Endodermal cell (in vitro differentiated cells): Measurements from ENCODE around the gene CCDC102A. TPM values are rescaled to one million over a fixed set of nuclear protein-coding genes. Genes with fewer than 3 reads are reported as not detected.
A peak's percentile ranks its signal among the peaks of the same experiment; 100 is the strongest.

Source experiments
- DNase-seq: peaks from one replicate; pipeline ENCODE4 v3.0.0-alpha.2; 2017
- H3K27ac ChIP-seq: 2 replicates; pipeline ENCODE4 v1.5.1; 2013; ENCODE audit warnings: mild to moderate bottlenecking, low read depth, low read length, moderate library complexity
- H3K27me3 ChIP-seq: 2 replicates; pipeline ENCODE4 v1.6.1; 2013; ENCODE audit warnings: mild to moderate bottlenecking, low read length, moderate library complexity; ENCODE audit not compliant: insufficient read depth, control insufficient read depth, poor library complexity, severe bottlenecking
- H3K36me3 ChIP-seq: 2 replicates; pipeline ENCODE4 v1.7.0; 2013; ENCODE audit warnings: mild to moderate bottlenecking, low read length, moderate library complexity; ENCODE audit not compliant: control insufficient read depth, insufficient read depth
- H3K4me1 ChIP-seq: one replicate; pipeline ENCODE4 v1.7.0; 2013; ENCODE audit warnings: low read length; ENCODE audit not compliant: control insufficient read depth, insufficient read depth
- H3K4me3 ChIP-seq: 2 replicates; pipeline ENCODE4 v1.5.1; 2013; ENCODE audit warnings: mild to moderate bottlenecking, low read length, moderate library complexity
- H3K9ac ChIP-seq: 2 replicates; pipeline ENCODE4 v1.6.1; 2013; ENCODE audit warnings: mild to moderate bottlenecking, low read length, moderate library complexity; ENCODE audit not compliant: poor library complexity, severe bottlenecking; ENCODE audit errors: extremely low read depth
- H3K9me3 ChIP-seq: 2 replicates; pipeline ENCODE4 v1.6.1; 2013; ENCODE audit warnings: mild to moderate bottlenecking, low read length, moderate library complexity; ENCODE audit not compliant: control insufficient read depth
- H3K27ac Mint-ChIP-seq: 2 replicates; pipeline ENCODE4 v1.8.0; 2020; ENCODE audit warnings: mixed read lengths
- H3K27me3 Mint-ChIP-seq: 2 replicates; pipeline ENCODE4 v1.8.0; 2021; ENCODE audit warnings: mild to moderate bottlenecking, mixed read lengths; ENCODE audit not compliant: insufficient read depth
- H3K36me3 Mint-ChIP-seq: 2 replicates; pipeline ENCODE4 v1.8.0; 2020; ENCODE audit warnings: low read depth, mixed read lengths
- H3K4me1 Mint-ChIP-seq: 2 replicates; pipeline ENCODE4 v1.8.0; 2020; ENCODE audit warnings: mixed read lengths
- H3K4me3 Mint-ChIP-seq: 2 replicates; pipeline ENCODE4 v1.8.0; 2020; ENCODE audit warnings: mild to moderate bottlenecking, moderate library complexity, mixed read lengths
- H3K9me3 Mint-ChIP-seq: 2 replicates; pipeline ENCODE4 v1.8.0; 2020; ENCODE audit warnings: mild to moderate bottlenecking, mixed read lengths
- WGBS, 2 experiments: methylation state at CpG; one replicate each; pipeline versions ENCODE4 v1.1.5 to v1.1.7; 2013; ENCODE audit warnings: missing lambda C conversion rate in 2 of 2, mixed read lengths in 1 of 2; ENCODE audit not compliant: insufficient coverage in 1 of 2, insufficient read length in 1 of 2; 5-methylcytosine and 5-hydroxymethylcytosine counted together
- total RNA-seq, 2 donors: library from RNA; stranded (reverse); fragmentation: NEBNext Ultra II Directional in 1 of 2; extraction: Animal tissue kit (Norgen Biotek cat#: 25700) in 1 of 2; gene quantifications; 2 replicates in 1 of 2; 3 replicates in 1 of 2; pipeline ENCODE4 v1.2.1, GENCODE V29; 2021
- TF ChIP-seq, protein P1 (sequence below): fragments of 200-600 bp; sonication (generic); conservative IDR thresholded peaks from 2 replicates; pipeline ENCODE4 v1.5.0; 2021; ENCODE audit warnings: antibody characterized with exemption, mild to moderate bottlenecking

Gene CCDC102A
- total RNA-seq, 2 donors from 2014 or later: 6.7 to 9.8 TPM

DNA sequence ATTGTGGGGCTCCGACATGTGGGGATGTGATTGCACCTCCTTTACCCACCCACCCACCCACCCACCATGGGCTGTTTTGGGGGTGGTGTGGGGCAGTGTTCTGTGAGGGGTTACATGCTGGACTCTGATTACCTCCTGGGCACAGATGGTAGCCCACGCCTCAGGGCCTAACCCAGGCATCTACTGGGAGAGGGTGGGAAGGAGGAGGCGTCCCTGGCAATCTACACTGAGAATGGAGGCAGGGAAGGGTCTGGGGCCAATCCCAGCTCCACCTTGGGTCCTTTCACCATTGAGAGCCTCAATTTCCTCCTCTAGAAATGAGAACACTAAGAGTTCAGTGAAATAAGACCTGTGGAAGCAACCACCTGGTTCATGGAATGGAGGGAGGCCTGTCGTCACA, 38.3 kb downstream of the CCDC102A start:
- H3K36me3 Mint-ChIP-seq: no peaks in the 10 kb centered on the region
- no peaks in the 10 kb centered on the region for H3K27me3 ChIP-seq
- no peak overlapping the region for H3K27ac ChIP-seq
- no peaks in the 10 kb centered on the region for H3K9me3 Mint-ChIP-seq
- H3K4me1 Mint-ChIP-seq: peaks cover 10% of the 10 kb centered on the region
- TF ChIP-seq, protein P1, sequence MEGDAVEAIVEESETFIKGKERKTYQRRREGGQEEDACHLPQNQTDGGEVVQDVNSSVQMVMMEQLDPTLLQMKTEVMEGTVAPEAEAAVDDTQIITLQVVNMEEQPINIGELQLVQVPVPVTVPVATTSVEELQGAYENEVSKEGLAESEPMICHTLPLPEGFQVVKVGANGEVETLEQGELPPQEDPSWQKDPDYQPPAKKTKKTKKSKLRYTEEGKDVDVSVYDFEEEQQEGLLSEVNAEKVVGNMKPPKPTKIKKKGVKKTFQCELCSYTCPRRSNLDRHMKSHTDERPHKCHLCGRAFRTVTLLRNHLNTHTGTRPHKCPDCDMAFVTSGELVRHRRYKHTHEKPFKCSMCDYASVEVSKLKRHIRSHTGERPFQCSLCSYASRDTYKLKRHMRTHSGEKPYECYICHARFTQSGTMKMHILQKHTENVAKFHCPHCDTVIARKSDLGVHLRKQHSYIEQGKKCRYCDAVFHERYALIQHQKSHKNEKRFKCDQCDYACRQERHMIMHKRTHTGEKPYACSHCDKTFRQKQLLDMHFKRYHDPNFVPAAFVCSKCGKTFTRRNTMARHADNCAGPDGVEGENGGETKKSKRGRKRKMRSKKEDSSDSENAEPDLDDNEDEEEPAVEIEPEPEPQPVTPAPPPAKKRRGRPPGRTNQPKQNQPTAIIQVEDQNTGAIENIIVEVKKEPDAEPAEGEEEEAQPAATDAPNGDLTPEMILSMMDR: no peak
- H3K27ac Mint-ChIP-seq: no peak overlapping the region
- peaks cover 8% of the 10 kb centered on the region for H3K27me3 Mint-ChIP-seq
- 80 to 100% methylated on average over 1 to 2 of the region's 4 CpGs for WGBS, 2 experiments
- H3K36me3 ChIP-seq: no peaks in the 10 kb centered on the region
- no peak for DNase-seq
- no peak overlapping the region for H3K9ac ChIP-seq
- H3K4me1 ChIP-seq: no peaks in the 10 kb centered on the region
- no peaks in the 10 kb centered on the region for H3K9me3 ChIP-seq
- no peak overlapping the region for H3K4me3 ChIP-seq
- H3K4me3 Mint-ChIP-seq: no peak overlapping the region

DNA sequence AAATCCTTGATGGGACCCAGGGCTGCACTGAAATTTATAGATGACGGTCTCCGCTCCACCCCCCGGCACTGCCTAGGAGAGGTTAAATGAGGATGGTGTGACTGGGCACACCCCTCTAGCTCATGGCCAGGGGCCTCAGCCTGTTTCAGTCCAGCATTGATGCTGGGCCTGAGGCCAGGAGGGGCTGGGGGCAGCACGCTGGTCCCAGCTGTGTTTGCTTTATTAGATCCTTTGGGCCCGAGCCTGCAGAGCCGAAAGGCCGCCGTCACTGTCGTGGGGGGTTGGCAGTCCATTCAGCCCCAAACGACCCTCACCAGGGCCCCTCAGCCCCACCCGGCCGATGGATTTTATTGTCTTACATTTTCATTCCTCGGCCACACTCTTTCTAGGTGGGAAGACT, 39.2 kb downstream of the CCDC102A start:
- no peaks in the 10 kb centered on the region for H3K36me3 ChIP-seq
- H3K9me3 ChIP-seq: no peaks in the 10 kb centered on the region
- Mint-ChIP-seq H3K4me3 (no peak overlapping the region), H3K27ac (no peak overlapping the region), H3K4me1 (peaks cover 5% of the 10 kb centered on the region), H3K9me3 (no peaks in the 10 kb centered on the region), H3K36me3 (no peaks in the 10 kb centered on the region), H3K27me3 (peaks cover 7% of the 10 kb centered on the region)
- no peak overlapping the region for H3K27ac ChIP-seq
- no peak overlapping the region for H3K4me3 ChIP-seq
- DNase-seq: peak; percentile 16
- TF ChIP-seq, protein P1: no peak
- H3K9ac ChIP-seq: no peak overlapping the region
- 79 to 90% methylated on average over 5 to 13 of the region's 13 CpGs for WGBS, 2 experiments
- H3K27me3 ChIP-seq: no peaks in the 10 kb centered on the region
- no peaks in the 10 kb centered on the region for H3K4me1 ChIP-seq

DNA sequence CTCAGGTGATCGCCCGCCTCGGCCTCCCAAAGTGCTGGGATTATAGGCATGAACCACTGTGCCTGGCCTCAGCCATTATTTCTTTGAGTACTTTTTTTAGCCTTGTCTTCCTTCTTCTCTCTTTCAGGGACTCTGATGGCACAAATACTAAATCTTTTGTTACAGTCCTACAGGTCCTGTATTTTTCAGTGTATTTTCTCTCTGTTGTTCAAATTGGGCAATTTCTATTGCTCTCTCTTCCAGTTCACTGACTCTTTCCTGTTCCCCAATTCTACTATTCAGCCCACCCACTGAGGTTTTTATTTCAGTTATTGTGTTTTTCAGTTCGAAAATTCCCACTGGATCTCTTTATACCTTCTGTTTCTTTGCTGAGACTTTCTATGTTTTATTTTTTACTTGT, 42.6 kb downstream of the CCDC102A start:
- Histone ChIP-seq H3K9ac (no peak overlapping the region), H3K36me3 (no peaks in the 10 kb centered on the region), H3K4me3 (no peak overlapping the region), H3K27ac (no peak overlapping the region), H3K4me1 (no peaks in the 10 kb centered on the region), H3K27me3 (no peaks in the 10 kb centered on the region), H3K9me3 (peaks cover 6% of the 10 kb centered on the region)
- TF ChIP-seq, protein P1: no peak
- H3K36me3 Mint-ChIP-seq: no peaks in the 10 kb centered on the region
- peaks cover 10% of the 10 kb centered on the region for H3K27me3 Mint-ChIP-seq
- DNase-seq: no peak
- WGBS, 2 experiments: 88 to 96% methylated on average over 4 of the region's 4 CpGs
- H3K9me3 Mint-ChIP-seq: peaks cover 7% of the 10 kb centered on the region
- H3K4me3 Mint-ChIP-seq: no peak overlapping the region
- H3K27ac Mint-ChIP-seq: no peak overlapping the region
- no peaks in the 10 kb centered on the region for H3K4me1 Mint-ChIP-seq
